GM21526 (cell line): Measurements from ENCODE around the gene WHRN.
A peak's percentile ranks its signal among the peaks of the same experiment; 100 is the strongest.

Experiments
- ATAC-seq: cut with Tn5 transposase; IDR thresholded peaks from one replicate; pipeline ENCODE4 v1.9.1; 2021; ENCODE audit warnings: moderate library complexity; ENCODE audit not compliant: unreplicated experiment, low FRiP score

The WHRN gene

DNA sequence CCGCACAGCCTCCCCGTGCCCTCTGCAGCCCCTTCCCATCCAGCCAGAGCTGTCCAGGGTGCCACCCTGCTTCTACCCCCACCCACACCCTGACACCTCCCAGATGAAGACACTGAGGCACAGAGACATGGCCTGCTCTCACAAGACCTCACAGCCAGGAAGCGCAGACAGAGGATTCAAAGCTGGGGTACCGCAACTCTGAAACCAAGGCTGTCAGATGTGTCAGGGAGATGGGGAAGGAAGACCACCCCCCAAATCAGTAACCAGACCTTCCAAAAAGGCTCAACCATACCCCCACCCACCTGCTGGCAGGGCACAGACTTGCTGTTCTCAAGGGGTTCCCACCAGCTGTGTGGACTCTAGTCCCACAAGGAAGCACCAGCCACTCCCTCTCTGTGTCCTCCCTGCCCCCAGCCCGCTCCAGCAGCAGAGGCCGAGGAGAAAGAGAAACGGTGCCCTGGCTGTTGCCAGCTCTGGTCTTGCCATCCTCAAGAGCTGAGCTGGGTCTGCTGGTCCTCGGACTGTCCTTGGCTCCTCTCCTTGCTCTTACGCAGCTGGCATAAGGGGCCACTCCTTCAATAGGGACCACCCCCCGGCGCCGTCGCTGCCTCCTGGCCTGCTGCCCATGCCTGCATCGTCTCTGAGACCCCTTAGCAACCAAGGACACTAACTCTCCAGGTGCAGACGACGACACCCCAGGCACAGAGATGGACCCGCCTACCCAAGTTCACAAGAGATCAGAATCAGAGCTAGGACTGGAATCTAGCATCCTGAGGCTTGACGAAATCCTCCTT lies 118.2 kb downstream of the WHRN start:
- no peak for ATAC-seq

- ATAC-seq: no peak
These were observed 118.8 kb downstream of the WHRN start for GRCh38 chr9:114386361-114386885.

- peak; percentile 84 for ATAC-seq
These were observed 119.7 kb downstream of the WHRN start for GRCh38 chr9:114385397-114386181.

- no peak for ATAC-seq
These were observed 120.4 kb downstream of the WHRN start for GRCh38 chr9:114384836-114385396.

GRCh38 chr9:114384341-114384740 lies 120.9 kb downstream of the WHRN start:
- no peak for ATAC-seq

GRCh38 chr9:114383521-114384231 lies 121.6 kb downstream of the WHRN start:
- ATAC-seq: no peak

GRCh38 chr9:114382699-114383520 lies 122.4 kb downstream of the WHRN start:
- ATAC-seq: no peak

GRCh38 chr9:114378883-114379282 lies 126.4 kb downstream of the WHRN start:
- ATAC-seq: no peak

- ATAC-seq: no peak
These were observed 127.3 kb downstream of the WHRN start for GRCh38 chr9:114378016-114378415.

DNA sequence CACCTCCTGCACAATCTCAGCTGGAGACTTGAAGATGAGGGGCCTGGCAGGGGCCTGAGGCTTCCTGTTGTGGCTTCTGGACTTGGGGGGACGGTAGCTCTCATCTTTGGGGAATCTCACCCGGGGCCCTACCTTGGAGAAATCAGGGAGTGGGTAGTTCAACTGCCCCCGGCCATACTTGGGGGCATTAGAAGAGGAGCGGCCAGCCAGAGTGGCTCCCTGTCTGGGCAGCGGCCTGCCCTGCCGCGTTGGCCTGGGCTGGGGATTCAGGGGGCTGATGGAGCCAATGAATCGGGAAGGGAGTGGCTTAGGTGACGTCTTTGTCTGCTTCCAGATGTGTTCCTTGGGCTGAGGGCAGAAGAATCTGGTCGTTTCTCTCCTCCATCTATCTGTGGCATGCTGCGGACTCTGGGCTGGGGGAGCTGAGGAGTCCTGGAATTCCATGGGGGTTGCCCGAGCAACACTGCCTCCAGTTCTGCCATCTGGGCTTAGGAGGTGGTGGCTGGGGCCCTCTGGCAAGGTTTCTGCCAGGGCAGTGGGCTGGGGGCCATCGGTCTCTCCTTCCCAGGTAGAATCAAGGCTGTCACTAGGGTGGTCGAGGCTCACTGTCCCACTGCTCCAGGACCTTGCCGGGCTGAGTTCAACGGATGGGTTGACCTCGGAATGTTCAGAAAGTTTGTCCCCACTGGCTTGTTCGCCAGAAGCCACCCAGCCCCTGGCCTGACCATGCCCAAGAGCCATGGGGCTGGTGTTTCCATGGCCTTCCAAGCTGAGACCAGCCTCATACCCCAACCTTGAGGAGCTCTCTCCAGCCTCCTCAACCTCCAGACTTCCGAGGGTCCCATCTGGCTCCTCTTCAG lies 128.5 kb downstream of the WHRN start:
- ATAC-seq: no peak

DNA sequence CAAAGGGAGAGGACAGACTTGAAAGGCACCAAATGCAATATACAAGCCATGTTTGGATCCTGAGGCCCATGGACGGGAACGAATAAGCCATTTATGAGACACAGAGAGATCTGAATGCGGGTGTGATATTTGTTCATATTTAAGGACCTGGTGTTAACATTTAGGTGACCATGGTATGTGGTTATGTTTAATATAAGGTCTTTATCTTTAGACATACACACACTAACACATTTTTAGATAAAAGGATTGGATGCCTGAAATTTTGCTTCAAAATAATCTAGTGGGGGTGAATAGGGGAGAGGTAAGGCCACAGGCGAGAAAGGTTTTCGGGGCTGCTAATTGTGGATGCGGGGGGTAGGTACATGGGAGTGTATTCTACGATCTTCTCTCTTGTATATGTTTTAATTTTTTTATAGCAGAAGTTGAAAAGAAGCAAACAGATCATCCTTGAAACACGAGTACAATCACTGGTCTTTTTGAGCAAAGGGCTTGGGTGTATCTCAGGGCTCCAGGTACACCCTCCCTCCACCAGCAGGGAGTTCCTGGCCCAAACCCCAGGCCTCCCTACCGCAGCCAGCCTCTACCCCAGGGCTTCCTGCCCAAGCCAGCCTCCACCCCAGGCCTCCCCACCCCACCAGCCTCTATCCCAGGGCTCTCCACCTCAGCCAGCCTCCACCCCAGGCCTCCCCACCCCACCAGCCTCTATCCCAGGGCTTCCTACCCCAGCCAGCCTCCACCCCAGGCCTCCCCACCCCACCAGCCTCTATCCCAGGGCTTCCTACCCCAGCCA lies 129.7 kb downstream of the WHRN start:
- no peak for ATAC-seq

DNA sequence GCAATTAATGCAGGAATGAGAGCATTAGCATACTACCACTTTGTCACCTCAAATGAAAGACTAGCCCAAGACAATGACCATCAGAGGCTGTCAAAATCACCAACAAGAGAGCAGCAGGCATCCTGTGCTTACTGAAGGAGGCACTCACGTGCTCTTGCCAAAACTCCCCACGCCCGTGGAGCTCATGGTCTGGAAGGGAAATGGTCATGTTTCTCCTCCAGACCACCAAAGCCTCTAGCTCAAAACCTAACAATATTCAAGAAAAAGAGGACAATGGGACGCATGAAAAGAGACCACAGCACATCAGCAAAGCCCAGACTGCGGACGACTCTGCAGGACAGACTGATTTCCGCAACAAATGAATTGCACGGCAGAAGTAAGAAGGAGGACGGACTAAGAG lies 130.3 kb downstream of the WHRN start:
- no peak for ATAC-seq

GRCh38 chr9:114373960-114374730 lies 131.1 kb downstream of the WHRN start:
- ATAC-seq: no peak

DNA sequence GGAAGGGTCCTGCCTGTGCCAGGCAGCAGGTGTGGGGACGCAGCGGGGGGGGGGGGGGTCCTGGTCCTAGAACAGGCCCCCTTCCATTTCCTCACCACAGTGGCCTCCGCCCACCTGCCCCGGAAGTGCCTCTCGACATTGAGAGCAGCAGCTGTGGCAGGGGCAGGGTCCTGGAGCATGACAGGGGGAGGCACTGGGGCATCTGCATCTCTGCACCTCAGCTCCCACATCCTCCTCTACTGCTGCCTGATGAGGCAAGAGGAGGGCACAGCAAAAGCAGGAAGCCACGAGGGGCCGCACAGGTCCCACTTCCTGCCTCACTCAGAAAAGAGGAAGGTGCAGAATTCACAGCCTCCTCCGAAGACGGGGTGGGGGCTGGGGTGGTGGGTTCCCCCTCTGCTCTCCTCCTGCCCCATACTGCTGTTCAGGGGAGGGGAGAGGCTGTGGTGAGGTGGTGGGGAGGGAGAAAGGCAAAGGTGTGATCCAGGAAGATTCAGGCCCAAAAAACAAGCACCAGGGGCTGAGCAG lies 132.3 kb downstream of the WHRN start:
- ATAC-seq: peak; percentile 87

- ATAC-seq: no peak
These were observed 133.0 kb downstream of the WHRN start for GRCh38 chr9:114371973-114372917.

DNA sequence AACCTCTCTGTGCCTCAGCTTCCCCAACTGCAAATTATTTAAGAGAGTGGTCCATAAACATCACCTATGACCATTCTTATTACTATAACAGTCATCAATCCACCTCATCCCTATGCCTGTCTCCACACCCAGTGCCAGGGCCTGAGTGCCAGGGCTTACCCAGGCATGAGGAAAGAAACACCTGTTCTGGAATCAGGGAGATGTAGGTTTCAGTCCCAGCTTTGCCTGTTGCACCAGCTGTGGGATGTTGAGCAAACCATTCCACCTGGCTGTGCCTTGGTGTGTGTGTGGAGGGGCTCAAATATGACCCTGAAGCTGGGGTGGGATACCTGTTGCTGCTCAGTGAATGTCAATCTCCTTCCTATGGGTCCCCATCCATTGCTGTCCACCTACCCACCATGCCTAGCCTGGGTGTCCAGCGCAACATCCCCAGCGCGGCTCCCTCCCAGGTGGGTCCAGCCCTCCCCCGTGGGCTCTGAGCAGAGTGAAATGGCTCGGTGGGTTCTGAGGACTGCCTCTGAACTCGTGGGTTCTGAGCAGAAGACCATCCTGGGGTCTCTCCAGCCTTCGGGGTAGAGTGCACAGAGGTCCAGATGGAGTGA lies 133.8 kb downstream of the WHRN start:
- no peak for ATAC-seq
